Hepatocyte (in vitro differentiated cells): ENCODE measurements around the gene UBAP2. TPM values are rescaled to one million over a fixed set of nuclear protein-coding genes. Genes with fewer than 3 reads are reported as not detected.
"Not testable (repeated sequence)": the region's sequence is repeated elsewhere in the genome, so short reads cannot be mapped to it uniquely, and the experiment has no call there.

Experiments used
- DNase-seq: peaks from one replicate; pipeline ENCODE4 v3.0.0-alpha.2; 2016; ENCODE audit warnings: low spot score
- H2AFZ ChIP-seq: fragments of 200-600 bp; sonication (generic); 2 replicates; pipeline ENCODE4 v1.6.0; 2016; ENCODE audit warnings: antibody characterized with exemption, mild to moderate bottlenecking
- H3K27ac ChIP-seq: fragments of 200-600 bp; sonication (generic); 2 replicates; pipeline ENCODE4 v1.5.1; 2016; ENCODE audit warnings: mild to moderate bottlenecking
- H3K27me3 ChIP-seq: fragments of 200-600 bp; sonication (generic); 2 replicates; pipeline ENCODE4 v1.6.1; 2016
- H3K36me3 ChIP-seq: fragments of 200-600 bp; sonication (generic); replicated peaks from 2 replicates; pipeline ENCODE4 v1.5.1; 2016; ENCODE audit warnings: low read depth; ENCODE audit not compliant: insufficient read depth
- H3K4me1 ChIP-seq: fragments of 200-600 bp; sonication (generic); 2 replicates; pipeline ENCODE4 v1.5.1; 2016; ENCODE audit warnings: mild to moderate bottlenecking, moderate library complexity; ENCODE audit not compliant: insufficient read depth
- H3K4me2 ChIP-seq: fragments of 200-600 bp; sonication (generic); 2 replicates; pipeline ENCODE4 v1.6.0; 2016
- H3K4me3 ChIP-seq: fragments of 200-600 bp; sonication (generic); 2 replicates; pipeline ENCODE4 v1.5.1; 2016; ENCODE audit warnings: mild to moderate bottlenecking
- H3K79me2 ChIP-seq: fragments of 200-600 bp; sonication (generic); 2 replicates; pipeline ENCODE4 v1.6.0; 2017; ENCODE audit warnings: mild to moderate bottlenecking
- H3K9me2 ChIP-seq: fragments of 200-600 bp; sonication (generic); replicated peaks from 2 replicates; pipeline ENCODE4 v1.6.0; 2017; ENCODE audit warnings: mild to moderate bottlenecking; ENCODE audit not compliant: insufficient read depth
- H3K9me3 ChIP-seq: fragments of 200-600 bp; sonication (generic); 2 replicates; pipeline ENCODE4 v1.5.1; 2016; ENCODE audit warnings: low read depth, mild to moderate bottlenecking
- H4K20me1 ChIP-seq: fragments of 200-600 bp; sonication (generic); 2 replicates; pipeline ENCODE4 v1.6.0; 2016; ENCODE audit warnings: mild to moderate bottlenecking; ENCODE audit not compliant: insufficient read depth, poor library complexity, severe bottlenecking
- EZH2 ChIP-seq: fragments of 200-600 bp; sonication (generic); IDR thresholded peaks from 2 replicates; pipeline ENCODE4 v1.6.1; 2016; ENCODE audit warnings: antibody characterized with exemption, mild to moderate bottlenecking, borderline replicate concordance
- EZH2phosphoT487 ChIP-seq: fragments of 200-600 bp; sonication (generic); IDR thresholded peaks from one replicate; pipeline ENCODE4 v1.6.1; 2018; ENCODE audit warnings: antibody characterized with exemption, mild to moderate bottlenecking, low read depth, moderate library complexity; ENCODE audit not compliant: unreplicated experiment, severe bottlenecking
- WGBS: methylation state at CpG from one replicate; pipeline ENCODE4 v1.1.6; 2016; ENCODE audit warnings: low lambda C conversion rate; ENCODE audit errors: missing lambda C conversion rate; 5-methylcytosine and 5-hydroxymethylcytosine counted together
- polyA plus RNA-seq: library from polyadenylated mRNA; unstranded; fragments of >200 nt; fragmentation: Nextera tagmentation; extraction: Ambion mirVana; gene quantifications from 2 replicates; pipeline ENCODE4 v1.2.1, GENCODE V29; 2016
- total RNA-seq: library from RNA; depleted of rRNA; stranded (reverse); fragments of >200 nt; gene quantifications from 2 replicates; pipeline ENCODE4 v1.2.3, GENCODE V29; 2014
- TF ChIP-seq, protein P1 (sequence below): fragments of 200-600 bp; sonication (generic); IDR thresholded peaks from 2 replicates; pipeline ENCODE4 v1.5.1; 2016; ENCODE audit warnings: antibody characterized with exemption, mild to moderate bottlenecking; ENCODE audit not compliant: poor library complexity

Gene UBAP2
- total and polyA plus RNA-seq, 2 experiments from 2014 or later, result 22.4 to 24.9 TPM

DNA sequence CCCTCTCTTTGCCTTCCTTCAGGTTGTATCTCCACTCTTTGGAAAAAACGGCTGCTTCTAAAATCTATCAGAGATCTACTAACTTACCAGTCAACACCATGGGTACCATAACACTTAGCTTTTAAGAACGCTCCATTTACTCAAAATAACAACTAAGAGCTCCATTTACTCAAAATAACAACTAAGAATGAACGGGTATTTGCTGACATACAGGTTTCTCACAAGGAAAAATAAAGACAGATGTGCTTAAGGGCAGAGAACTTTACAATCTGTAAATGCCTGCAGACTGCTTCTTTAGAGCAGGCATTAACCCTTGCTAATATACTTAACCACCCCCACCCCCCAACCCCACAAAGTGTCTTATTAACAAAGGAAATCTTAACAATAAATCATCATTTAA is 2.8 kb downstream of the UBAP2 start:
- H3K36me3 ChIP-seq, result no peaks in the 10 kb centered on the region
- no peaks in the 10 kb centered on the region for H3K9me2 ChIP-seq
- no peak overlapping the region for H2AFZ ChIP-seq
- H3K4me1 ChIP-seq, result peaks cover 16% of the 10 kb centered on the region
- TF ChIP-seq EZH2, result no peak
- TF ChIP-seq, protein P1, sequence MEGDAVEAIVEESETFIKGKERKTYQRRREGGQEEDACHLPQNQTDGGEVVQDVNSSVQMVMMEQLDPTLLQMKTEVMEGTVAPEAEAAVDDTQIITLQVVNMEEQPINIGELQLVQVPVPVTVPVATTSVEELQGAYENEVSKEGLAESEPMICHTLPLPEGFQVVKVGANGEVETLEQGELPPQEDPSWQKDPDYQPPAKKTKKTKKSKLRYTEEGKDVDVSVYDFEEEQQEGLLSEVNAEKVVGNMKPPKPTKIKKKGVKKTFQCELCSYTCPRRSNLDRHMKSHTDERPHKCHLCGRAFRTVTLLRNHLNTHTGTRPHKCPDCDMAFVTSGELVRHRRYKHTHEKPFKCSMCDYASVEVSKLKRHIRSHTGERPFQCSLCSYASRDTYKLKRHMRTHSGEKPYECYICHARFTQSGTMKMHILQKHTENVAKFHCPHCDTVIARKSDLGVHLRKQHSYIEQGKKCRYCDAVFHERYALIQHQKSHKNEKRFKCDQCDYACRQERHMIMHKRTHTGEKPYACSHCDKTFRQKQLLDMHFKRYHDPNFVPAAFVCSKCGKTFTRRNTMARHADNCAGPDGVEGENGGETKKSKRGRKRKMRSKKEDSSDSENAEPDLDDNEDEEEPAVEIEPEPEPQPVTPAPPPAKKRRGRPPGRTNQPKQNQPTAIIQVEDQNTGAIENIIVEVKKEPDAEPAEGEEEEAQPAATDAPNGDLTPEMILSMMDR, result no peak
- TF ChIP-seq EZH2phosphoT487, result no peak
- no peak for DNase-seq
- no peak overlapping the region for H3K4me3 ChIP-seq
- peak overlapping the region; percentile 80 for H3K4me2 ChIP-seq
- WGBS, result 49% methylated on average over 3 of the region's 3 CpGs
- H3K79me2 ChIP-seq, result peaks cover 76% of the 10 kb centered on the region
- H3K27ac ChIP-seq, result no peak overlapping the region
- H4K20me1 ChIP-seq, result peaks cover 40% of the 10 kb centered on the region
- H3K27me3 ChIP-seq, result no peaks in the 10 kb centered on the region
- no peaks in the 10 kb centered on the region for H3K9me3 ChIP-seq

DNA sequence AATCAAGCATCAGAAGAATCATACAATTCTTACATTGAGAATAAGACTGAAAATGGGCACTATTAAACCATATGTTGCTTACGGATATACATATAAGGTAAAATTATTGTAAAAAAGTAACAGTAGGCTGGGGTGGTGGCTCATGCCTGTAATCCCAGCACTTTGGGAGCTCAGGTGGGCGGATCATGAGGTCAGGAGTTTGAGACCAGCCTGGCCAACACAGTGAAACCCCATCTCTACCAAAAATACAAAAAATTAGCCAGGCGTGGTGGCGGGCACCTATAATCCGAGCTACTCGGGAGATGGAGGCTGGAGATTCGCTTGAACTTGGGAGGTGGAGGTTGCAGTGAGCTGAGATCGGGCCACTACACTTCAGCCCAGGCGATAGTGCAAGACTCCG is 6.6 kb downstream of the UBAP2 start:
- not testable (repeated sequence) for H3K36me3 ChIP-seq, H2AFZ ChIP-seq, H3K9me2 ChIP-seq, H3K27me3 ChIP-seq, DNase-seq, H3K4me3 ChIP-seq, H3K4me2 ChIP-seq, H3K27ac ChIP-seq, H3K9me3 ChIP-seq, H3K4me1 ChIP-seq
- peaks cover 39% of the 10 kb centered on the region for H4K20me1 ChIP-seq
- 94% methylated on average over 10 of the region's 10 CpGs for WGBS
- H3K79me2 ChIP-seq, result peaks cover 91% of the 10 kb centered on the region

DNA sequence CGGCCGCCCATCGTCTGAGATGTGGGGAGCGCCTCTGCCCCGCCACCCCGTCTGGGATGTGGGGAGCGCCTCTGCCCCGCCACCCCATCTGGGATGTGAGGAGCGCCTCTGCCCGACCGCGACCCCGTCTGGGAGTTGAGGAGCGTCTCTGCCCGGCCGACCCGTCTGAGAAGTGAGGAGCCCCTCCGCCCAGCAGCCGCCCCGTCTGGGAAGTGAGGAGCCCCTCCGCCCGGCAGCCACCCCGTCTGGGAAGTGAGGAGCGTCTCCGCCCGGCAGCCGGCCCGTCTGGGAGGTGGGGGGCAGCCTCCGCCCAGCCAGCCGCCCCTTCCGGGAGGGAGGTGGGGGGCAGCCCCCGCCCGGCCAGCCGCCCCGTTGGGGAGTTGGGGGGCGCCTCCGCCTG is 9.8 kb downstream of the UBAP2 start:
- whole genome bisulfite sequencing, result 100% methylated on average over 11 of the region's 37 CpGs

DNA sequence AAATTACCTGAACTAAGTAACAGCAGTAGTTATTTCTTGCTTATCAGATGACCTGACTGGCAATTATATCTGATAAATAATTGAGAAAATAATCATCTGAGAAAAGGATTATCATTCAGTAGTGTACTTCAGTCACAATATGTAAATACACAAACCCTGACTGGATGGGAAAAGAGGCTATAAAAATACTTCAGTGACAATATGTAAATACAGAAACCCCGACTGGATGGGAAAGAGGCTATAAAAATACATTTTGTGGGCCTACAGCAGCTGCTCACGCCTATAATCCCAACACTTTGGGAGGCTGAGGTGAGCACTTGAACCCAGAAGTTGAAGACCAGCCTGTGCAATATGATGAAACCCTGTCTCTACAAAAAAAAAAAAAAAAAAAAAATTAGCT is 11.1 kb downstream of the UBAP2 start:
- no peak for DNase-seq
- 66% methylated on average over 2 of the region's 2 CpGs for WGBS
- TF ChIP-seq, protein P1, result no peak
- TF ChIP-seq EZH2phosphoT487 (no peak), EZH2 (no peak)
- Histone ChIP-seq H4K20me1 (peaks cover 12% of the 10 kb centered on the region), H3K4me1 (no peaks in the 10 kb centered on the region), H3K4me2 (no peak overlapping the region), H3K4me3 (no peak overlapping the region), H3K9me3 (no peaks in the 10 kb centered on the region), H3K9me2 (no peaks in the 10 kb centered on the region), H3K79me2 (peaks cover 91% of the 10 kb centered on the region), H3K36me3 (no peaks in the 10 kb centered on the region), H3K27ac (no peak overlapping the region), H2AFZ (no peak overlapping the region), H3K27me3 (no peaks in the 10 kb centered on the region)

More for the DNA sequence above, 9.8 kb downstream of the UBAP2 start:
- not testable (repeated sequence) for H3K27ac ChIP-seq, H3K9me2 ChIP-seq, H3K4me3 ChIP-seq, H3K4me2 ChIP-seq, H2AFZ ChIP-seq, H3K9me3 ChIP-seq, DNase-seq, H3K4me1 ChIP-seq, H3K27me3 ChIP-seq, H3K36me3 ChIP-seq
- Histone ChIP-seq H4K20me1 (peaks cover 17% of the 10 kb centered on the region), H3K79me2 (peaks cover 91% of the 10 kb centered on the region)
